Suprapubic skin (tissue), 4 donors: ENCODE results near the gene TPCN1. TPM values are rescaled to one million over a fixed set of nuclear protein-coding genes. Genes with fewer than 3 reads are reported as not detected.
A peak's percentile ranks its signal among the peaks of the same experiment; 100 is the strongest.

Experiments
- DNase-seq, 2 donors: peaks; one replicate each; pipeline ENCODE4 v3.0.0-alpha.2; 2019; ENCODE audit warnings: low spot score in 2 of 2
- H3K27ac ChIP-seq: fragments of 200-600 bp; sonication (generic); one replicate; pipeline ENCODE4 v1.5.1; 2019
- H3K27me3 ChIP-seq: fragments of 200-600 bp; sonication (generic); one replicate; pipeline ENCODE4 v1.5.1; 2019
- H3K36me3 ChIP-seq: fragments of 200-600 bp; sonication (generic); one replicate; pipeline ENCODE4 v1.5.1; 2019
- H3K4me1 ChIP-seq: fragments of 200-600 bp; sonication (generic); one replicate; pipeline ENCODE4 v1.5.1; 2019
- H3K4me3 ChIP-seq: fragments of 200-600 bp; sonication (generic); one replicate; pipeline ENCODE4 v1.5.1; 2019; ENCODE audit warnings: mild to moderate bottlenecking
- H3K9me3 ChIP-seq: fragments of 200-600 bp; sonication (generic); one replicate; pipeline ENCODE4 v1.5.1; 2019
- CTCF ChIP-seq, 2 donors: fragments of 200-600 bp in 1 of 2; fragments of 450-650 bp in 1 of 2; sonication (generic) in 1 of 2; IDR thresholded peaks; one replicate each; pipeline ENCODE4 v1.5.1; 2016 to 2019; ENCODE audit warnings: antibody characterized with exemption in 2 of 2, mild to moderate bottlenecking in 1 of 2, moderate library complexity in 1 of 2
- EP300 ChIP-seq: sonication (generic); formaldehyde crosslinking; IDR thresholded peaks from one replicate; pipeline ENCODE4 v1.6.1; 2017; ENCODE audit warnings: antibody characterized with exemption
- POLR2A ChIP-seq, 2 donors: fragments of 450-650 bp; IDR thresholded peaks; one replicate each; pipeline ENCODE4 v1.6.1; 2017; ENCODE audit warnings: antibody characterized with exemption in 2 of 2, mild to moderate bottlenecking in 2 of 2, moderate library complexity in 2 of 2
- POLR2AphosphoS5 ChIP-seq, 3 donors: sonication (generic); formaldehyde crosslinking; IDR thresholded peaks; one replicate each; pipeline ENCODE4 v1.6.1; 2017; ENCODE audit warnings: antibody characterized with exemption in 3 of 3
- WGBS: methylation state at CpG from one replicate; pipeline ENCODE4 v1.1.5; 2018; 5-methylcytosine and 5-hydroxymethylcytosine counted together
- total RNA-seq, 4 donors: library from RNA; depleted of rRNA; stranded (reverse); fragments of >200 nt; gene quantifications; one replicate each; pipeline ENCODE4 v1.1.0, GENCODE V29; 2016

The TPCN1 gene
- total RNA-seq, 4 donors from 2014 or later, result 15.5 to 74.1 (median 35.6) TPM

GRCh38 chr12:113299619-113300237 is 78.5 kb downstream of the TPCN1 start:
- Histone ChIP-seq H3K4me1 (peaks cover 27% of the 10 kb centered on the region), H3K9me3 (no peaks in the 10 kb centered on the region), H3K4me3 (no peak overlapping the region), H3K27ac (peak overlapping the region; percentile 64), H3K36me3 (peaks cover 38% of the 10 kb centered on the region), H3K27me3 (no peaks in the 10 kb centered on the region)
- DNase-seq, result no peak
- WGBS, result 32% methylated on average over 14 of the region's 14 CpGs
- TF ChIP-seq POLR2AphosphoS5 (IDR thresholded peaks at IDR 0.05) (no peak), CTCF (IDR thresholded peaks at IDR 0.05) (no peak), EP300 (no peak), POLR2A (IDR thresholded peaks at IDR 0.05) (no peak)

GRCh38 chr12:113301811-113302210 is 80.5 kb downstream of the TPCN1 start:
- 93% methylated on average over 6 of the region's 6 CpGs for WGBS
- Histone ChIP-seq H3K36me3 (peaks cover 38% of the 10 kb centered on the region), H3K27ac (no peak overlapping the region), H3K27me3 (no peaks in the 10 kb centered on the region), H3K4me3 (no peak overlapping the region), H3K9me3 (no peaks in the 10 kb centered on the region), H3K4me1 (peaks cover 27% of the 10 kb centered on the region)
- TF ChIP-seq CTCF (IDR thresholded peaks at IDR 0.05), result no peak
- no peak for TF ChIP-seq POLR2AphosphoS5 (IDR thresholded peaks at IDR 0.05)
- no peak for TF ChIP-seq POLR2A (IDR thresholded peaks at IDR 0.05)
- no peak for TF ChIP-seq EP300
- no peak for DNase-seq

- H3K27me3 ChIP-seq, result no peaks in the 10 kb centered on the region
- H3K27ac ChIP-seq, result no peak overlapping the region
- no peak for TF ChIP-seq POLR2AphosphoS5 (IDR thresholded peaks at IDR 0.05)
- TF ChIP-seq POLR2A (IDR thresholded peaks at IDR 0.05), result no peak
- no peak for TF ChIP-seq EP300
- no peak for TF ChIP-seq CTCF (IDR thresholded peaks at IDR 0.05)
- peaks cover 36% of the 10 kb centered on the region for H3K36me3 ChIP-seq
- DNase-seq, result no peak
- WGBS, result 98% methylated on average over 8 of the region's 8 CpGs
- H3K4me3 ChIP-seq, result no peak overlapping the region
- peaks cover 27% of the 10 kb centered on the region for H3K4me1 ChIP-seq
- no peaks in the 10 kb centered on the region for H3K9me3 ChIP-seq
These were observed 81.2 kb downstream of the TPCN1 start for GRCh38 chr12:113302466-113302865.

- Histone ChIP-seq H3K9me3 (no peaks in the 10 kb centered on the region), H3K4me1 (peaks cover 21% of the 10 kb centered on the region), H3K4me3 (no peak overlapping the region), H3K36me3 (peaks cover 40% of the 10 kb centered on the region), H3K27ac (no peak overlapping the region), H3K27me3 (no peaks in the 10 kb centered on the region)
- 79% methylated on average over 16 of the region's 19 CpGs for WGBS
- no peak for TF ChIP-seq POLR2A (IDR thresholded peaks at IDR 0.05)
- no peak for TF ChIP-seq POLR2AphosphoS5 (IDR thresholded peaks at IDR 0.05)
- TF ChIP-seq CTCF (IDR thresholded peaks at IDR 0.05), result no peak
- TF ChIP-seq EP300, result no peak
- DNase-seq, result no peak
These were observed 81.8 kb downstream of the TPCN1 start for GRCh38 chr12:113302886-113303640.

GRCh38 chr12:113305281-113305856 is 84.1 kb downstream of the TPCN1 start:
- no peak overlapping the region for H3K27ac ChIP-seq
- no peaks in the 10 kb centered on the region for H3K9me3 ChIP-seq
- 93% methylated on average over 11 of the region's 11 CpGs for WGBS
- no peaks in the 10 kb centered on the region for H3K27me3 ChIP-seq
- TF ChIP-seq POLR2AphosphoS5 (IDR thresholded peaks at IDR 0.05), result no peak
- TF ChIP-seq CTCF (IDR thresholded peaks at IDR 0.05), result no peak
- TF ChIP-seq POLR2A (IDR thresholded peaks at IDR 0.05), result no peak
- TF ChIP-seq EP300, result no peak
- no peaks in the 10 kb centered on the region for H3K4me1 ChIP-seq
- H3K4me3 ChIP-seq, result no peak overlapping the region
- peaks cover 63% of the 10 kb centered on the region for H3K36me3 ChIP-seq
- DNase-seq, result no peak
